GM12873 (cell line): ENCODE measurements around the gene GPR162.

Experiments used
- CTCF ChIP-seq: IDR thresholded peaks from 2 replicates; pipeline ENCODE4 v1.5.1; 2012; ENCODE audit warnings: low read depth, mild to moderate bottlenecking, moderate library complexity, low read length, control low read depth; ENCODE audit not compliant: insufficient read depth; ENCODE audit errors: missing control alignments

The GPR162 gene

GRCh38 chr12:6775185-6776174 lies 46.1 kb upstream of the GPR162 start:
- TF ChIP-seq CTCF = no peak

GRCh38 chr12:6777386-6777785 lies 44.2 kb upstream of the GPR162 start:
- no peak for TF ChIP-seq CTCF

GRCh38 chr12:6778217-6778573 lies 43.4 kb upstream of the GPR162 start:
- TF ChIP-seq CTCF = no peak

- TF ChIP-seq CTCF = peak; percentile 94
Observed at GRCh38 chr12:6778574-6779550, 42.8 kb upstream of the GPR162 start.

GRCh38 chr12:6779708-6780432 lies 41.8 kb upstream of the GPR162 start:
- no peak for TF ChIP-seq CTCF

GRCh38 chr12:6780573-6780972 lies 41.0 kb upstream of the GPR162 start:
- TF ChIP-seq CTCF = no peak
